ENCODE measurements around the gene CATSPERD.

Gene CATSPERD

DNA sequence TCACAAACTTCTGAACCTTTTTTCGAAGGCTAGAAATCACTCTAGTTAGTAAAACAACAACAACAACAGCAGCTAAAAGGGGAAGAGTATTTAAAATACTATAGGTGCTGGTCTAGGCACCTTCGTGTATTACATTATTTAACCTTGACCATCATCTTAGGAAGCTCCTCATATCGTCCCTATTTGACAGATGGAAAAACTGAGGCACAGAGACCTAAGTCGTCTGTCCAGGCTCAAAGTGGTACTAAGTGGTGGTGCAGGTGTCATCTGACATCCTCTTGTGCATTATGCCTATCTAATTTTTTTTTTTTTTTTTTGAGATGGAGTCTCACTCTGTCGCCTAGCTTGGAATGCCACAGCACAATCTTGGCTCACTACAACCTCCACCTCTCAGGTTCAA is 29.1 kb downstream of the CATSPERD start:
- no peak overlapping the region for H3K4me3 ChIP-seq (ENCODE audit: low read depth, low read length)
- TF ChIP-seq, protein P1, sequence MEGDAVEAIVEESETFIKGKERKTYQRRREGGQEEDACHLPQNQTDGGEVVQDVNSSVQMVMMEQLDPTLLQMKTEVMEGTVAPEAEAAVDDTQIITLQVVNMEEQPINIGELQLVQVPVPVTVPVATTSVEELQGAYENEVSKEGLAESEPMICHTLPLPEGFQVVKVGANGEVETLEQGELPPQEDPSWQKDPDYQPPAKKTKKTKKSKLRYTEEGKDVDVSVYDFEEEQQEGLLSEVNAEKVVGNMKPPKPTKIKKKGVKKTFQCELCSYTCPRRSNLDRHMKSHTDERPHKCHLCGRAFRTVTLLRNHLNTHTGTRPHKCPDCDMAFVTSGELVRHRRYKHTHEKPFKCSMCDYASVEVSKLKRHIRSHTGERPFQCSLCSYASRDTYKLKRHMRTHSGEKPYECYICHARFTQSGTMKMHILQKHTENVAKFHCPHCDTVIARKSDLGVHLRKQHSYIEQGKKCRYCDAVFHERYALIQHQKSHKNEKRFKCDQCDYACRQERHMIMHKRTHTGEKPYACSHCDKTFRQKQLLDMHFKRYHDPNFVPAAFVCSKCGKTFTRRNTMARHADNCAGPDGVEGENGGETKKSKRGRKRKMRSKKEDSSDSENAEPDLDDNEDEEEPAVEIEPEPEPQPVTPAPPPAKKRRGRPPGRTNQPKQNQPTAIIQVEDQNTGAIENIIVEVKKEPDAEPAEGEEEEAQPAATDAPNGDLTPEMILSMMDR (conservative IDR thresholded peaks at IDR 0.05; ENCODE audit: low read depth, low read length), result no peak
- no peak for DNase-seq (ENCODE audit: low read depth)

DNA sequence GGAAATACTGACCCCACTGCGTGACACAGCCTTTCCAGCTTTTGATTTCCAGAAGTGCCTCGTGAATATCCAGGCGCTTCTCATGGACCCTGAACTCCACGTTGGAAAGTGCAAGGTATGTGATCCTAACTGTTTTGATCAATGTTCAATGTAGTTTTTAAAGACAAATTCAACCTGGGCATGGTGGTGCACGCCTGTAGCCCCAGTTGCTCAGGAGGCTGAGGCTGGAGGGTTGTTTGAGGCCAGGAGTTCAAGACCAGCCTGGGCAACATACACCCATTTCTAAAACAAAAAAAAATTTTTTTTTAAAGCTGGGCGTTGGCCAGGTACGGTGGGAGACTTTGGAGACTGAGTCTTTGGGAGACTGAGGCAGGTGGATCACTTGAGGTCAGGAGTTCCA is 31.3 kb downstream of the CATSPERD start:
- no peak for DNase-seq (ENCODE audit: low read depth)
- TF ChIP-seq, protein P1 (conservative IDR thresholded peaks at IDR 0.05; ENCODE audit: low read depth, low read length), result no peak

DNA sequence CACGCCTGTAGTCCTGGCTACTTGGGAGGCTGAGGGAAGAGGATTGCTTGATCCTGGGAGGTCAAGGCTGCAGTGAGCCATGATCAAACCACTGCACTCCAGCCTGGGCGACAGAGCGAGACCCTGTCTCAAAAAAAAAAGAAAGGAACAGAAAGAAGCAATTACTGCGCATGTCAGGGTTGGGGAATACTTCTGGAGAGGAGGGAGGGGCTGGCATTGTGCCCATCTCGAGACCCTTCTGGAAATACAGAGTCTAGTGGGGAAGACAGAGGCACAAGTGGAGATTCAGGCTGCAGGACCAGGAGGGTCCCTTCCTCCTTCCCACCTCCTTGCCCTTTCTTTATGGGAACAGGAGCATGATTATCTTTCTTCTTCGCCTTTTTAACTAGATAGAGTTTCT is 33.3 kb downstream of the CATSPERD start:
- no peak for DNase-seq (ENCODE audit: low read depth)
- TF ChIP-seq, protein P1 (conservative IDR thresholded peaks at IDR 0.05; ENCODE audit: low read depth, low read length), result no peak
- H3K4me3 ChIP-seq (ENCODE audit: low read depth, low read length), result no peak overlapping the region

More for the DNA sequence above, 31.3 kb downstream of the CATSPERD start:
- no peak overlapping the region for H3K4me3 ChIP-seq (ENCODE audit: low read depth, low read length)

DNA sequence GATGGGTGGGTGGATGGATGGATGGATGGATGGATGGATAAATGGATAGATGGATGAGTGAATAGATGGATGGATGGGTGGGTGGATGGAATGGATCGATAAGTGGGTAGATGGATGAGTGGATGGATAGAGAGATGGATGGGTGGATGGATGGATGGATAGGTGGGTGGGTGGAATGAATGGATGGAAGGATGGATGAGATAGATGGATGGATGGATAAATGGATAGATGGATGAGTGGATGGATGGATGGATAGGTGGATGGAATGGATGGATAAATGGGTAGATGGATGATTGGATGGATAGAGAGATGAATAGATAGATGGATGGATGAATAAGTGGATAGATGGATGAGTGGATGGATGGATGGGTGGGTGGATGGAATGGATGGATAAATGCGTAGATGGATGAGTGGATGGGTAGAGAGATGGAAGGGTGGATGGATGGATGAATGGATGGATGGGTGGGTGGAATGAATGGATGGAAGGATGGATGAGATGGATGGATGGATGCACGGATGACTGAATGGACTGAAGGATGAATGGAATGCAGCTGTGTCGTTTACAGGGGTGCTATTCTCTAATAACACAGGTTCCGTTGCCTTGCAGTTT is 42.3 kb downstream of the CATSPERD start:
- no peak for DNase-seq (ENCODE audit: low read depth)
- TF ChIP-seq, protein P1 (conservative IDR thresholded peaks at IDR 0.05; ENCODE audit: low read depth, low read length), result no peak
- no peak overlapping the region for H3K4me3 ChIP-seq (ENCODE audit: low read depth, low read length)

DNA sequence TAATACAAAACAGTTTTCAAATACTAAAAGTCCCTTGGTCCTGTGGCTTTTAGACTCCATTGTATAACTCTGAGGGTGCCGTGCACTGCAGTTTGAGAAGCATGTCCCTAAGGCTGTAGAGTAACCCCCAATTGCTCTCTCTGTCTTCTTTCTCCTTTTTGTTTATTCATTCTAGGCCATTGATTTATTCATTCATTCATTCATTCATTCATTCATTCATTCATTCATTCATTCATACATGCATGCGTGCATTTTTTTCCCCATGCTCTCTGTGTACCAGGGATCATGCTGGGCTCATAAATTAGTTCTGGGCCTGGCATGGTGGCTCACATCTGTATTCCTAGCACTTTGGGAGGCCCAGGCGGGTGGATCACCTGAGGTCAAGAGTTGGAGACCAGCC is 44.8 kb downstream of the CATSPERD start:
- TF ChIP-seq, protein P1 (conservative IDR thresholded peaks at IDR 0.05; ENCODE audit: low read depth, low read length), result no peak
- no peak overlapping the region for H3K4me3 ChIP-seq (ENCODE audit: low read depth, low read length)
- no peak for DNase-seq (ENCODE audit: low read depth)

DNA sequence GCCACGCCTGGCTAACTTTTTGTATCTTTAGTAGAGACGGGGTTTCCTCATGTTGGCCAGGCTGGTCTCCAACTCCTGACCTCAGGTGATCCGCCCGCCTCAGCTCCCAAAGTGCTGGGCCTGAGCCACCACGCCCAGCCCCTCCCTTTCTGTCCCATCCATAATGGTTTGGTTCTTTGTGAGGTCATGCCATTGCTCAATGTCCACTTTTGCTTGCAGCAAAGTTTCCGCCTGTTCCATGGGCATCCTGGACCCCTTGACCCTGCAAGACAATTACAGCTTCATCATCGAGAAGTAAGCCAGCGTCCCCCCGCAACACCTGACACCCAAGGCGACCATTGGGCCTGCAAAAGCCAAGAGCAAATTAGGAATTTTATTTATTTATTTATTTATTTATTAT is 47.5 kb downstream of the CATSPERD start:
- TF ChIP-seq, protein P1 (conservative IDR thresholded peaks at IDR 0.05; ENCODE audit: low read depth, low read length), result no peak

DNA sequence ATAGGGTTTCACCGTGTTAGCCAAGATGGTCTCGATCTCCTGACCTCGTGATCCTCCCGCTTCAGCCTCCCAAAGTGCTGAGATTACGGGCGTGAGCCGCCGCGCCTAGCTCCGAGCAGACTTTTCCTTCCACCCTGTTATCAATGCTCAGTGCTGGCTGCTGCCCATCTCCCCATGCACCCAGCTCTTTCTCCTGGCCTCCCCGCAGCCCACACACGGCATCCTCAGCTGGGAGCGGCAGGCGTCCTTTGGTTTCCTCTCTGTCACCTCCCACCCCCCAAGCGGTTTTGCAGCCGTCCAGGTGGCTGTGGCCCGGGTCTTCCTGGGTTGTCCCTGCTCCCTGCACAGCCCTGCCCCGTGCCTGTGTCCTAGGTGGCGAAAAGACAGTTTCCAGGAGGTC is 52.0 kb downstream of the CATSPERD start:
- H3K4me3 ChIP-seq (ENCODE audit: low read depth, low read length), result no peak overlapping the region
- DNase-seq (ENCODE audit: low read depth), result no peak
- TF ChIP-seq, protein P1 (conservative IDR thresholded peaks at IDR 0.05; ENCODE audit: low read depth, low read length), result no peak

More for the DNA sequence above, 47.5 kb downstream of the CATSPERD start:
- no peak for DNase-seq (ENCODE audit: low read depth)
- H3K4me3 ChIP-seq (ENCODE audit: low read depth, low read length), result no peak overlapping the region
